ENCODE measurements around the gene MYO1B.

MYO1B gene

GRCh38 chr2:191245046-191245868 lies at the start of gene MYO1B:
Gene MYO1B, plus strand, starts transcription at chr2:191245404. Its CDS starts 31,492 bp downstream, at chr2:191276896.
- peak; percentile 70 to 75 for ATAC-seq

- no peak for ATAC-seq
Measured at GRCh38 chr2:191197096-191197495, 48.1 kb upstream of the MYO1B start.

- no peak for ATAC-seq
Measured at GRCh38 chr2:191198271-191198670, 46.9 kb upstream of the MYO1B start.

GRCh38 chr2:191199929-191200512 lies 45.2 kb upstream of the MYO1B start:
- ATAC-seq, result no peak

- ATAC-seq, result no peak
Measured at GRCh38 chr2:191200910-191201309, 44.3 kb upstream of the MYO1B start.

- peak in 1 of 2 donors; percentile 19 for ATAC-seq
Measured at GRCh38 chr2:191202209-191202721, 42.9 kb upstream of the MYO1B start.

GRCh38 chr2:191202881-191203397 lies 42.3 kb upstream of the MYO1B start:
- ATAC-seq, result no peak

- ATAC-seq, result peak; percentile 42
Measured at GRCh38 chr2:191204433-191204832, 40.8 kb upstream of the MYO1B start.

- ATAC-seq, result no peak
Measured at GRCh38 chr2:191206613-191207471, 38.4 kb upstream of the MYO1B start.

- ATAC-seq, result no peak
Measured at GRCh38 chr2:191209340-191209739, 35.9 kb upstream of the MYO1B start.

GRCh38 chr2:191212119-191212518 lies 33.1 kb upstream of the MYO1B start:
- no peak for ATAC-seq

- ATAC-seq, result no peak
Measured at GRCh38 chr2:191213333-191213732, 31.9 kb upstream of the MYO1B start.

GRCh38 chr2:191215230-191215629 lies 30.0 kb upstream of the MYO1B start:
- no peak for ATAC-seq

GRCh38 chr2:191215666-191216065 lies 29.5 kb upstream of the MYO1B start:
- ATAC-seq, result no peak

GRCh38 chr2:191217580-191217979 lies 27.6 kb upstream of the MYO1B start:
- ATAC-seq, result no peak

- ATAC-seq, result peak; percentile 46 to 52
Measured at GRCh38 chr2:191218292-191218898, 26.8 kb upstream of the MYO1B start.

GRCh38 chr2:191220671-191221070 lies 24.5 kb upstream of the MYO1B start:
- ATAC-seq, result no peak

GRCh38 chr2:191221666-191222065 lies 23.5 kb upstream of the MYO1B start:
- ATAC-seq, result no peak

GRCh38 chr2:191222507-191222906 lies 22.7 kb upstream of the MYO1B start:
- no peak for ATAC-seq

GRCh38 chr2:191222952-191223351 lies 22.3 kb upstream of the MYO1B start:
- ATAC-seq, result no peak

GRCh38 chr2:191225126-191225525 lies 20.1 kb upstream of the MYO1B start:
- no peak for ATAC-seq

GRCh38 chr2:191225690-191226089 lies 19.5 kb upstream of the MYO1B start:
- no peak for ATAC-seq
